Left lung (tissue), 10 donors: ENCODE data around the gene SINHCAF. TPM values are rescaled to one million over a fixed set of nuclear protein-coding genes. Genes with fewer than 3 reads are reported as not detected.

ENCODE experiments used
- ATAC-seq: fragments of 200-7000 bp; cut with Tn5 transposase; one replicate; pipeline ENCODE4 v1.9.1; 2020; ENCODE audit warnings: moderate library complexity
- DNase-seq, 4 donors: peaks; one replicate each; pipeline ENCODE4 v3.0.0-alpha.2; 2013 to 2020
- H3K27ac ChIP-seq, 2 donors: fragments of 200-600 bp; sonication (generic) in 1 of 2; one replicate each; pipeline versions ENCODE4 v1.5.0 to v1.8.0; 2020 to 2021
- H3K27me3 ChIP-seq, 2 donors: fragments of 200-600 bp; sonication (generic) in 1 of 2; one replicate each; pipeline versions ENCODE4 v1.5.0 to v1.8.0; 2020 to 2021
- H3K36me3 ChIP-seq, 2 donors: fragments of 200-600 bp; sonication (generic) in 1 of 2; one replicate each; pipeline versions ENCODE4 v1.5.0 to v1.8.0; 2020 to 2021
- H3K4me1 ChIP-seq, 2 donors: fragments of 200-600 bp; one replicate each; pipeline ENCODE4 v1.8.0; 2021
- H3K4me3 ChIP-seq, 2 donors: fragments of 200-600 bp; sonication (generic) in 1 of 2; one replicate each; pipeline versions ENCODE4 v1.5.0 to v1.8.0; 2020 to 2021; ENCODE audit warnings: mild to moderate bottlenecking in 1 of 2
- H3K9me3 ChIP-seq, 2 donors: fragments of 200-600 bp; sonication (generic) in 1 of 2; one replicate each; pipeline versions ENCODE4 v1.5.0 to v1.8.0; 2020 to 2021
- intact Hi-C, 2 donors: fragments of 100-400 bp; cut with DNase I; formaldehyde crosslinking; loops; one replicate each; pipeline versions ENCODE4 v1.11.2 to v1.14.2; 2022
- polyA plus RNA-seq, 6 donors: library from polyadenylated mRNA; unstranded; fragments of 120-200 nt; gene quantifications; one replicate each; pipeline ENCODE4 v1.2.1, GENCODE V29; 2013; ENCODE audit not compliant: insufficient read length in 6 of 6
- total RNA-seq, 2 donors: library from RNA; stranded (reverse); fragmentation: NEBNext Ultra II Directional; extraction: Animal tissue kit (Norgen Biotek cat#: 25700); gene quantifications; one replicate each; pipeline ENCODE4 v1.2.1, GENCODE V29; 2021
- TF ChIP-seq, protein P1 (sequence below), 2 donors: fragments of 200-600 bp; sonication (generic) in 1 of 2; IDR thresholded peaks; one replicate each; pipeline versions ENCODE4 v1.5.0 to v1.8.0; 2021; ENCODE audit warnings: antibody characterized with exemption in 2 of 2
- donor health status: DM: no; HTN: yes; CAD: no.
- donor health status: DM: no; HTN: no; CAD: no.

SINHCAF gene
- total and polyA plus RNA-seq, 8 donors = 37.9 to 138 (median 119) TPM

- no peaks in the 10 kb centered on the region for H3K4me1 ChIP-seq
- no peak overlapping the region for H3K4me3 ChIP-seq
- TF ChIP-seq, protein P1, sequence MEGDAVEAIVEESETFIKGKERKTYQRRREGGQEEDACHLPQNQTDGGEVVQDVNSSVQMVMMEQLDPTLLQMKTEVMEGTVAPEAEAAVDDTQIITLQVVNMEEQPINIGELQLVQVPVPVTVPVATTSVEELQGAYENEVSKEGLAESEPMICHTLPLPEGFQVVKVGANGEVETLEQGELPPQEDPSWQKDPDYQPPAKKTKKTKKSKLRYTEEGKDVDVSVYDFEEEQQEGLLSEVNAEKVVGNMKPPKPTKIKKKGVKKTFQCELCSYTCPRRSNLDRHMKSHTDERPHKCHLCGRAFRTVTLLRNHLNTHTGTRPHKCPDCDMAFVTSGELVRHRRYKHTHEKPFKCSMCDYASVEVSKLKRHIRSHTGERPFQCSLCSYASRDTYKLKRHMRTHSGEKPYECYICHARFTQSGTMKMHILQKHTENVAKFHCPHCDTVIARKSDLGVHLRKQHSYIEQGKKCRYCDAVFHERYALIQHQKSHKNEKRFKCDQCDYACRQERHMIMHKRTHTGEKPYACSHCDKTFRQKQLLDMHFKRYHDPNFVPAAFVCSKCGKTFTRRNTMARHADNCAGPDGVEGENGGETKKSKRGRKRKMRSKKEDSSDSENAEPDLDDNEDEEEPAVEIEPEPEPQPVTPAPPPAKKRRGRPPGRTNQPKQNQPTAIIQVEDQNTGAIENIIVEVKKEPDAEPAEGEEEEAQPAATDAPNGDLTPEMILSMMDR (IDR thresholded peaks at IDR 0.05) = no peak
- H3K27me3 ChIP-seq = no peaks in the 10 kb centered on the region
- no peak for ATAC-seq
- no peak overlapping the region for H3K27ac ChIP-seq
- no peaks in the 10 kb centered on the region for H3K9me3 ChIP-seq
- H3K36me3 ChIP-seq = no peaks in the 10 kb centered on the region
- intact Hi-C loops = no loop called here
- DNase-seq = no peak
Measured at GRCh38 chr12:31267966-31268365, 58.0 kb downstream of the SINHCAF start.

- H3K4me3 ChIP-seq = no peak overlapping the region
- intact Hi-C loops = no loop called here
- ATAC-seq = no peak
- TF ChIP-seq, protein P1 (IDR thresholded peaks at IDR 0.05) = no peak
- no peak overlapping the region for H3K27ac ChIP-seq
- H3K4me1 ChIP-seq = no peaks in the 10 kb centered on the region
- no peaks in the 10 kb centered on the region for H3K27me3 ChIP-seq
- H3K9me3 ChIP-seq = no peaks in the 10 kb centered on the region
- no peaks in the 10 kb centered on the region for H3K36me3 ChIP-seq
- DNase-seq = no peak
Measured at GRCh38 chr12:31265722-31266121, 60.2 kb downstream of the SINHCAF start.

- Histone ChIP-seq H3K4me3 (no peak overlapping the region), H3K36me3 (no peaks in the 10 kb centered on the region), H3K9me3 (no peaks in the 10 kb centered on the region), H3K27ac (no peak overlapping the region), H3K4me1 (no peaks in the 10 kb centered on the region), H3K27me3 (no peaks in the 10 kb centered on the region)
- DNase-seq (no peak), ATAC-seq (no peak)
- TF ChIP-seq, protein P1 (IDR thresholded peaks at IDR 0.05) = no peak
- intact Hi-C loops = no loop called here
Measured at GRCh38 chr12:31263661-31264060, 62.3 kb downstream of the SINHCAF start.

- no peaks in the 10 kb centered on the region for H3K9me3 ChIP-seq
- H3K4me1 ChIP-seq = no peaks in the 10 kb centered on the region
- no peak overlapping the region for H3K4me3 ChIP-seq
- no peak for DNase-seq
- no peak for ATAC-seq
- H3K27me3 ChIP-seq = no peaks in the 10 kb centered on the region
- intact Hi-C loops = no loop called here
- no peaks in the 10 kb centered on the region for H3K36me3 ChIP-seq
- no peak overlapping the region for H3K27ac ChIP-seq
- TF ChIP-seq, protein P1 (IDR thresholded peaks at IDR 0.05) = no peak
Measured at GRCh38 chr12:31261744-31262143, 64.2 kb downstream of the SINHCAF start.

- ATAC-seq = no peak
- Histone ChIP-seq H3K9me3 (no peaks in the 10 kb centered on the region), H3K36me3 (no peaks in the 10 kb centered on the region), H3K4me1 (no peaks in the 10 kb centered on the region), H3K27me3 (no peaks in the 10 kb centered on the region), H3K27ac (no peak overlapping the region), H3K4me3 (no peak overlapping the region)
- TF ChIP-seq, protein P1 (IDR thresholded peaks at IDR 0.05) = no peak
- intact Hi-C loops = no loop called here
- DNase-seq = no peak
Measured at GRCh38 chr12:31260840-31261239, 65.1 kb downstream of the SINHCAF start.
